ENCODE results near the gene TMEM223.
"Not testable (repeated sequence)": the region's sequence is repeated elsewhere in the genome, so short reads cannot be mapped to it uniquely, and the experiment has no call there.

The TMEM223 gene

DNA sequence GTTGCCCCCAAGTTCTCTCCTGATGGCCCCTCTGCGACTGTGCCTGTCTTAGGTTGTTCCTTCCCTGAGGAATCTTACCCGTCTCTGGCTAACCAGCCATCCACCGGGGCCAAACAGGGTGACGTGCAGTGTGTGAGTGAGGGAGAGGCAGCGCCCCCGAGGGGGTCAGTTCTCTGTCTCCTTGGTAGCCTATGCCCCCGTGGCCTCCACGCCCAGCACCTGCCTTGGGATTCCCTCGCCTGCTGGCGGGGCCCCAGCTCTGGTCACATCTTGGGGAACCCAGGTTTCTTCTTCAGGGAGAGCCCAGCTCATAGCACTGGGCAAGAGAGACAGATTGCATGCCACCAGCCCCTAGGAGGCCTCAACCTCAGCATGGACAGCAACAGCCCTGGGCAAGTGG lies 7.7 kb upstream of the TMEM223 start:
- no peak for DNase-seq

DNA sequence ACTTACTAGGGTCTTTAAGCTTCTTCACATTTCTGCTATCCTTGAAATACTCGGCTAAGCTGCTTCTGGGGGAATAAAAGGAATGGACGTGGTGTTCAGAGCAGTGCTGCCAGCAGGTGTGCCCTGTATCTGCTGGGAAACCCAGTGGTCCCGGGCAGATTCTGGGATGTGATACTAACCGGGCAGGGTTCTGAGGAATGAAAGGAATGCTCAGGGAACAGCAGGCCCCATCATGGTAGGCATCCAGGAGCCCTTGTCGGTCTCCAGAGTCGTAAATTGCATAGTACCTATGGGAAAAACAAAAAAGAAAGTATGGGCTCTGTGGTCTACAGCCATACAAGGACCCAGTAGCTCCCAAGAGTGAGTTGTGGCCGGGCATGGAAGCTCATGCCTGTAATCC lies 4.5 kb upstream of the TMEM223 start:
- no peak for DNase-seq

DNA sequence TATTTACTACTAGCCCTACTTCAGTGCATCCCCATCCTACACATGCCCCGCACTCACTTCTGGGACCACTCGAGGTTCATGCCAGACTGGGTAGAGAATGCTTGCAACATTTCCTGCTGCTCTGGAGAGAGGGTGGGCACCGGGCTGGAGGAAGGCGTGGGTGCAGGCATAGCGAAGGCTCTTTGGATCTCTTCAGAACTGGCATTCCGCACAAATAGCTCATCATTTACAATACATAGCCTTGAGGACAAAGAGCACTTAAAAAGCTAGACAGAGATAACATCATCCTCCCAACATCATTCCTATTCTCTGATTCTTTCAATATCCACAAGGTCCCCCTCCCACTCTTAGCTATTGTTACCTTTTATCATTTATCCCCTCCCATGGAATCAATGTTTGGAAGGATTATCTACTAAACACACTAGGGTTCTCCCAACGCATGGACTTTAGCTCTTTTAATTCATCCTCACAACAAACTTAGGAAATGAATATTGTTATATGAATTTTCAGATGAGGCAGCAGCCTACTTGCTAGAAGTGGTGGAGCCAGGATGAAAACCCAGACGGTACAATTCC lies 2.5 kb upstream of the TMEM223 start:
- DNase-seq = no peak

DNA sequence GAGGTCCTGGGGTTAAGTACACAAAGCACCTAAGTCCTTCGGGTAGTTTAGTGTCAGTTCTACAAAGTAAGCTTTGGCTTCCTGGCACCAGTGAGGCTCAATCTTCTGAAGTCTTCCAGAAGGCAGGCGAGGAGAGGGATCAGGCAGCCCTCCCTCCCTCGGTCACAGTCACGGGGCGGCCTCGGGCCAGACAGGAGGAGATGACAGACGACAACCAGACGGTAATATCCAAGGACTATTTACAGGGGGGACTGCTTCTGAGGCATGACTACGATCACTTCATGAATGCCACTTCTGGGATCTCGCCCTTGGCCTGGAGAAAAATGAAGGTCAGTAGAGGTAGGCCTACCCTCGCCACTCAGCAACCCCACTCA lies 383 bp upstream of the TMEM223 start:
- DNase-seq = no peak

DNA sequence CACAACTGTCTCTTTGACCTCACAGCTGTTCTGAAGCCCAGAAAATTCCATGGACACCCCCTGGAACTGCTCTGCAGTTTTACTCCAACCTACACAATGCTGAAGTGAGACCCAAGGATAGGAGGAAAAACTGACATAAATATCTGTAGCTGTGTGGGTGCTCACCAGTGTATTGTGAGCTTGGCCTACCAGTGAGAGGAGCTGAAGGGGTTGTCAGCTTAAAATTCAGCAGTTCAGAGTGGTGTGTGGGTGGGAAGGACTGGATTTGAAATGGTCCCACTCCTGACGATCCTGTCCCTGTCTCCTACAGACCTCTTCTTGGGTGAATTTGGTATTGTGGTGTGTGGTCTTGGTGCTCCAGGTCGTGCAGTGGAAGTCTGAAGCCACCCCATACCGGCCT lies 2.2 kb downstream of the TMEM223 start:
- no peak for DNase-seq

DNA sequence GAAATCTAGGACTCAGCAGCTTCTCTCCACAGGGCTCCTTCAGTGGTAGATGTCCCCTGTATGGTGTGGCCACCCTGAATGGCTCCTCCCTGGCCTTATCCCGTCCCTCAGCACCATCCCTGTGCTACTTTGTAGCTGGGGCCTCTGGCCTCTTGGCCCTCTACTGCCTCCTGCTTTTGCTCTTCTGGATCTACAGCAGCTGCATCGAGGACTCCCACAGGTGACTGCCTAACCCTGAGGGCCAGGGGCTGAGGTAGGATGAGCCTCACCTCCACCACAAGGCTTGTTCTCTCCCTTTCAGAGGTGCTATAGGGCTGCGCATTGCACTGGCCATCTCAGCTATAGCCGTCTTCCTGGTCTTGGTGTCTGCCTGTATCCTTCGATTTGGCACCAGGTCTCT lies 2.8 kb downstream of the TMEM223 start:
- no peak for DNase-seq

DNA sequence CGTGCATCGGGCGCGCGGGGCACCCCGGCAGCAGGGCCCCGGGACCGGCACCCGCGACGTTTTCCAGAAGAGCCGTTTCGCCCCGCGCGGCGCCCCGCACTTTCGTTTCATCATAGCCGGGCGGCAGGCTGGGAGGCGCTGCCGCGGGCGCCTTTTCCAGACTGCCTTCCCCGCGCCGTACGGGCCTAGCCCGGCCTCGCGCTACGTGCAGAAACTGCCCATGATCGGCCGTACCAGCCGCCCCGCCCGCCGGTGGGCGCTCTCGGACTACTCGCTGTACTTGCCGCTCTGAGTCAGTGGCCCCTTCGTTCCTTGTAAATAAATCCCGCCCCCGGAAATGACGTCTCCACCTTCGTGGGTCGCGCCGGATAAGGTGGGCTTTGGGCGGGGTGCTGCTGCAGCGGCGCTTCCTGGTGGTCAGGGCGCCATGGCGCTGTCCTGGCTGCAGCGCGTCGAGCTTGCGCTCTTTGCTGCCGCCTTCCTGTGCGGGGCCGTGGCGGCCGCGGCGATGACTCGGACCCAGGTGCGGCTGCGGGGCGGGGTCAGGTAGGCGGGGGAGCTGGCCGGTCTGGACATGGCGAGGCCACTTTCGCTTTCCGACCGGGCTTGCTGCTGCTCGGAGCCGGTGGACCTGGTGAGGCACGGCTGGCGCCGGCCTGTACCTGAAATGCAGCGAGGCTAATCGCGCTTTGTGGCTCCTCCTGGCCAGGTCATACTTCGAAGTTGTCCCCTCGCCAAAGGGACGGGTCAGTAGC lies 4.6 kb downstream of the TMEM223 start, which contains the start of gene TMEM179B:
TMEM179B (plus strand) TSS at position 398 of the 755 bp plus-strand sequence; CDS start at position 428, 30 bp downstream.
- peak; percentile 100 for DNase-seq

DNA sequence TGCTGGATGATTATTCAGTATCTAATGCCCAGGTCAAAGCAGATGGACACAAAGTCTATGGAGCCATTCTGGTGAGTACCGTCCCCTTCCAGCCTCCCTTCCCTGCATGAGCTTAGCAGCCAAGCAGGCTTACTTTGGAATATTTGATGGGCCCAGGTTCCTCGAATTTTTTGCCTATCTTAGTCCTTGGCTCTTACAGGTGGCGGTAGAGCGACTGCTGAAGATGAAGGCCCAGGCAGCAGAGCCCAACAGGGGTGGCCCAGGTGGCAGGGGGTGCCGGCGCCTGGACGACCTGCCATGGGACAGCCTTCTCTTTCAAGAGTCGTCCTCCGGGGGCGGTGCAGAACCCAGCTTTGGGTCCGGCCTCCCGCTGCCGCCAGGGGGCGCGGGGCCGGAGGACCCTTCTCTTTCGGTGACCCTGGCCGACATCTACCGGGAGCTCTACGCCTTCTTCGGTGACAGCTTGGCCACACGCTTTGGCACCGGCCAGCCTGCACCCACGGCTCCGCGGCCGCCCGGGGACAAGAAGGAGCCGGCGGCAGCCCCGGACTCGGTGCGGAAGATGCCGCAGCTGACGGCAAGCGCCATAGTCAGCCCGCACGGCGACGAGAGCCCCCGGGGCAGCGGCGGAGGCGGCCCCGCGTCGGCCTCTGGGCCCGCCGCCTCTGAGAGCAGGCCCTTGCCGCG lies 5.3 kb downstream of the TMEM223 start:
- DNase-seq = peak; percentile 95

DNA sequence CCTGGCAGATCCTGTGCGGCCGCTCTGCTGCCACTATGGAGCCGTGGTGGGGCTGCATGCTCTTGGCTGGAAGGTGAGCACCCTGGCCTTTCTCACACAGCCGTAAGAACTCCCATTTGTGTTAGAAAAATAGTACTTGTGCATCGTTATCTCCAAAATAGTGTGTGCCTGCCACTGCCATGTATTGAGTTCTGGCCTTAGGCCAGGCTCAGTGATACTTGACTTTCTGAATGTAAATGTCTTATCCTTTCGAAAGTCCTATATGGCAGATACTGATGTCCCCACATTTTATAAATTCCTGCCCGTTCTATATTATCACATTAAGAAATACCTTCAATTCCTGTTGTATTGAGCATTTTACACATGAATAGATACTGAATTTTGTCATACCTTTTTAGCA lies 9.1 kb downstream of the TMEM223 start:
- no peak for DNase-seq

DNA sequence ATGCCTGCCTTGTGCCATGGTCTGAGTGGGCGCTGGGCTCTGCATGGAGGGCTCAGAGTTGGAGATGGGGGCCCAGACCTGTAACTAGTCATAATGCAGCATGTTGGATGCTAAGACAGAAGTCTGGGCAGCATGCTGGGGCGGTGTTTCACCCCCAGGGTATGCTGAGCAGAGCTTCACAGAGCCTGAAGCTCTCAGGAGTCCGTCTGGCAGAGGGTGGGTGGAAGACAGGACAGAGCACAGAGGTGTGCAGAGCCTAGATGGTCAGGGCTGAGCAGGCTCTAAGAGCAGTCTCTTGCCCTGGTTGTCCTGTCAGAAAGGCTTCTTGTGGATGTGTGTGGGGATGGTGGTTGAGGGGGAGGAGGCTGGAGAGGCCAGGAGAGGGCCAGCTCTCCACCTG lies 13.4 kb downstream of the TMEM223 start:
- DNase-seq = no peak

DNA sequence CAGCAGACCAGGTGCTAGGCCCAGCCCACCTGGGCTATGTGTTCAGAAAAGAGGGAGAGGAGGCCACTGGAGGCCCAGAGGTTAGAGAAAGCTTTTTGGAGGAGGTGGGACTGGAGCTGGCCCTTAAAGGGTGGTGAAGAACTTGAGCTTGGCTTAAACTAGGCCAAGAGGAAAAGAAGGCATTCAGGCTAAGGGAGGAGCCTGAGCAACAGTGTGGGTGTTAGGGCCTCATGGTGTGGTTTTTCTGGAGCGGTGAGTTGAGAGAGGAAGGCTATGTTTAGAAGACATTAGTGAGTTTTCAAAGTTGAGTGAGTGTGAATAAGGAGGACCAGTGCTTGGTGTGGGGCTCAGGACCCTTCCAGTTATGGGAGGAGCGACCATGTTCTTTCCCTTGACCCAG lies 14.4 kb downstream of the TMEM223 start:
- DNase-seq = no peak

DNA sequence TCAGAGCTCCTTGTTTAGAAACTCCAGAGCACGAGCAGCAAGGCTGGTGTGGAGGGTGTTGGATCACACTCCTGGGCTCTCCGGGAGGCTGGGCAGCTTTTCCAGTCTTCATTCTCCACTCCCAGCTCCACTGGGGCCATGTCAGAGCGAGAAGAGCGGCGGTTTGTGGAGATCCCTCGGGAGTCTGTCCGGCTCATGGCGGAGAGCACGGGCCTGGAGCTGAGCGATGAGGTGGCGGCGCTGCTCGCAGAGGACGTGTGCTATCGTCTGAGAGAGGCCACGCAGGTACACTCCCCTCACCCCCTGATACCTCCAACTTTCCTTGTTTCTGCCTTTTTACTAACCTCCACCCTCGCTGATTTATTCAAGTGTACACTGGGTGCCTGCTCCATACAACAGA lies 16.2 kb downstream of the TMEM223 start:
- no peak for DNase-seq

DNA sequence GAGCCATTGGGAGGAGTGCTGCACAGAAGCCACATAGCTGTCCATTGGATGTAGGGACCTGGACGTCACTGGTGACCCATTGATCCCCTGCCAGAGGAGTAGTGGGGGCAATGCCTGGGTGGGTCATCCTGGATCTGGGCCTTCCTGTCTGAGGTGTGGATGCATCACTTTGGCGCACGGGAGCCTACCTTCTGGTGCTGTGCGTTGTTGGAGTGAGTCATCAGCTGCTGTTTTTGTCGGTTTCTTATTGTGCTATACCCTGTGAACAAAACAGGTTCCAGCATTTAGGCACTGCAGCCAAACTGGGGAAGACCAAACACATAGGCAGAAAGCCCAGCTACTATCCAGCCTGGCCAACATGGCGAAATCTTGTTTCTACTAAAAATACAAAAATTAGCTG lies 17.4 kb downstream of the TMEM223 start:
- no peak for DNase-seq

DNA sequence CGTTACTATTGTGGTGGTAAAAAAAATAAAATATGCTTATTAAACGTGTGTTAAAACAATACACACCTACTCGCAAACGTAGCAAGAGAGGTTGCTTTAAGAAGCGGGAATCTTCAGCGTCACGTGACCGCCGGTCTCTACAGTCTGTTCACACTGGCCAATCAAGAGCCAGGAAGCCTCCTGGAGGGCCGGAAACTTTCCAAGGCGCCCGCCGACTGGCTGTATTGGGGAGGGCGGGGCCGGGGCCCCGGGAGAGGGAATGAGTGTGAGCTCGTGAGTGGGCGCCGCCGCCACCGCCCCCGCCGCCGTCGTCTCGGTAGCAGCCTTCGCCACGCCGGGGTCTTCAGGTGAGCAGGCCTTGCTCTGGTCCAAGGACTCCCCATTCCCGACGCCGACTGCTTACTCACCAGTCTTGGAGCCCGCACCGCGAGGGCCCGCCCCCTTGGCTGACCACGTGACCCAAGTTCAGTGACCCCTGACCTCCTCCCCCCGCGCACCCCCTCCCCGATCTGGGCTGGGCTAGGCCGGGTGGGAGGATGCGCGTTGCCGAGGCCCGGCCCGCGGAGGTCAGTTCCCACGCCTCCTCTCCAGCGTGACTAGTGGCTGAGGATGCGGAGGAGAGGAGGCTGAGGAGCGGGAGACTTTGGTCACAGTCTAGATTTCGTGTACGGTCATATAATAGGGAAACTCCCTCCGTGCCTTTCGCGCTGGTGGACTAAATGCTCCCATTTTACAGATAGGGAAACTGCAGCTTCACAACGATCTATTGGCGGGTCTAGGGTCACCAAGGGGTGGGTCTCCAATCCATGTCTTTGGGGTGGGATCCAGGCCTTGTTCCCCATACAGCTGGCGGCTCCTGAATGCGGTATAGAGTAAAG lies 20.4 kb downstream of the TMEM223 start, which contains the start of gene TAF6L:
TAF6L (plus strand) TSS at position 253 of the 878 bp plus-strand sequence. CDS start 4,388 bp downstream, outside the sequence.
- peak; percentile 98 for DNase-seq

DNA sequence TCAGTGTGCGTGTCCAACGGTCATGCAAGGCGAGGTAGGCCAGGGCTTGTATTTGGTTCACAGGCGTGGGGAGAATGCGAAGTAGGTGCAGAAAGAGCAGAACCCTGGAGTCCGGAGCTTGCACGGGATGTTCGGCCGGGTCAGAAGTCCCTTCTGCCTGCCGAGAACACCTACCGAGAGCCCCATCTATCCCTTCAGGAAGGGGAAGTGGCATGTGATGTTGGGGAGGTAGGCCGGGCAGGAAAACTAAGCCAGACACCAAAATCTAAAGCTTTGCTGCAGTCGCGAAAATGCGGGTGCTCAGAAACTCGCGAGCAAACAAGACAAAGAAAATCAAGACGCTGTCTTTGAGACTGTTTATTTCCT lies 21.0 kb downstream of the TMEM223 start:
- DNase-seq = peak; percentile 69

DNA sequence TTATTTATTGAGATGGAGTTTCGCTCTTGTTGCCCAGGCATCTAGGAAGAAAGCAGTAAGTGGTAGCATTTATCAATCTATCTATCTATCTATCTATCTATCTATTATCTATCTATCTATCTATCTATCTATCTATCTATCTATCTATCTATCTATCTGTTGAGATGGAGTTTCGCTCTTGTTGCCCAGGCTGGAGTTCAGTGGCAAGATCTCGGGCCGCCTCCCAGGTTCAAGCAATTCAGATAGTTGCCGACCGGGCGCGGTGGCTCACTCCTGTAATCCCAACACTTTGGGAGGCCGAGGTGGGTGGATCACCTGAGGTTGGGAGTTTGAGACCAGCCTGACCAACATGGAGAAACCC lies 31.0 kb downstream of the TMEM223 start:
- not testable (repeated sequence) for DNase-seq

DNA sequence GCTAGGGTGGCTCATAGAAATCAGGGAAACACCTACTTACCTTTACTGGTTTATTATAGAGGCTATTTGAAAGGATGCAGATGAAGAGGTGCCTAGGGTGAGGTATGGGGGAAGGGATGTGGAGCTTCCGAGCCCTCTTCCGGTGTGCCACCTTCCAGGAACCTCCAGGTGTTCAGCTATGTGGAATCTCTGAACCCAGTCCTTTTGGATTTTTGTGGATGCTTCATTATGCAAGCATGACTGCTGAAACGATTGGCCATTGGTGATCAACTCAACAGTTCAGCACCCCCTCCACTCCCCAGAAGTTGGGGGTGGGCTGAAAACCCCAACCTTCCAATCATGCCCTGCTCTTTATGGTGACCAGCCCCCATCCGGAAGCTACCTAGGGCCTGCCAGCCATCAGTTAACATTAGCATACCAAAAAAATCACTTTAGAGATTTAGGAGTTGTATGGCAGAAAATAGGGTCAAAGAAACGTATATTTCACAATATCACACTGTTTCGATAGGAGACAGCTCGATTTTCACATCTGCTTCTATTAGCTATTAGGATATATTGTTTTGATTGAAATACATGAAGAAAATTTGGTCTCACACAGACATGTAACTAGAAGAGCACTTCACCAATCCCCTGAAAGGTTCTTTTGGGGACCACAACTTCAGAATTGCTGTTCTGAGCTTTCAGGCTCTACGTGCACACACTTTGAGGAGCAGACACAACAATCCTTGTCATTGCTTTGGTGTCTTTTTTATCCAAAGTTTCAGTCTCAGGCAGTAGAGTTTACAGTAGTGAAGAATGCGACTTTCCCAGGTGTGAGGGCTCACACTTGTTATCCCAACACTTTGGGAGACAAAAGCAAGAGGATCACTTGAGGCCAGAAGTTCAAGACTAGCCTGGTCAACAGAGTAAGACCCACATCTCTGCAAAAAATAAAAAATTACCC lies 33.7 kb downstream of the TMEM223 start:
- DNase-seq = no peak

DNA sequence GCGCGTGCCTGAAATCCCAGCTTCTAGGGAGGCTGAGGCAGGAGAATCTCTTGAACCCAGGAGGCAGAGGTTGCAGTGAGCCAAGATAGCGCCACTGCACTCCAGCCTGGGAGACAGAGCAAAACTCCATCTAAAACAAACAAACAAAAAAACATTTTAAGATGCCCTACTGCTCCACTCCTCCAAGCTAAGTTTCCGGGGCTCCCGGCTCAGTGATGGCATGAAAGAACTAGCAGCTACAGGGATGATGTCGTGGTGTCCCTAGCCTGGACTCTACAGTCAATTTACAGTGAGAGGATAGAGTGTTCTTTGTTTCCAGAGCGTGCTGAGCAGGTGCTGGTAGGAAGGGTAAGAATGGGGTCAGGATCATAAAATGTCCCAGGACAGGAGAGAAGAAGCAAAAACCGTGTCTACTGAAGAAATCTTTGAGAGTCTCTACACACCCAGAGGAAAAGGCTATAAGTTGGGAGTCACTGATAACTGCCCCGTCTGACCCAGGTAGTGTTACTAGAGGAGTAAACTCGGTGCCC lies 36.7 kb downstream of the TMEM223 start:
- no peak for DNase-seq

DNA sequence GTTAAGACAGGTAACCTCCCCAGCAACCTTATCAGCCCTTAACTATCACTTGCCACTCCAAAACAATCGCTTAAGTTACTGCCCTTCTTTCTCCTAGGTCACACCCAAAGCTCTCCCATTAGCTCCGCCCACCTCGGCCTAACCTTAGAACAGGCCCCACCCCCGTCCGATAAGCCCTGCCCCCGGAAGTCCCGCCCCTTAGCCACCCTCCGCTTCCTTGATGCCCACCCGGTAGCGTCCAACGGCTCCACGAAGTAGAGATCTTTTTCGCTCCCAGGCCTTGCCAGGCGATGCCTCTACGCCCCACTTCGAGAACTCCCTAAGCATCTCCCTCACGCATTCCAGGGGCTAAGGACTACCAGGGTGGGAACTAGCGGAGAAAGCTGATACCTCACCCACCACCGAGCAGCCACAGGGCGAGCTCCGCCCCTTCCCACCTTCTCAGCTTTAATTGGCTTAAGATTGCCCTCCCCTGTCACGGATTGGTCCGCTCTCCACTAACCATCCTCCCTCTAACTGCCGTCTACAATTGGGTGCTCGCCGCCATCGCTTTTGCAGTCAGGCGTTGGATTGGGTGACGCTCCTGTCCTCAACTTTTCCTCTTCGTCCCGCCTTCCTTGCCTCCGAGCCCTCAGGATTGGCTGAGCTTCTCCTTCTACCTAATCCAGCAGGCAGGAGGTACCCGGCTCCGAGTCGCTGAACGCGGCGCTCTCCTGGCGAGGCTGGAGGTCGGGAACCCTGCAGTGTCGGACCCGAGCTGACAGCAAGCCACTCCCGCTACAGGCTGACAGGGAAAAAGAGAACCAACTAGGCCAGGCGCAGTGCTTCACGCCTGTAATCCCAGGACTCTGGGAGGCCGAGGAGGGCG lies 37.8 kb downstream of the TMEM223 start, which contains the start of gene ZBTB3:
ZBTB3 (minus strand) TSS at position 425 of the 868 bp plus-strand sequence. CDS start 496 bp downstream, outside the sequence.
- peak; percentile 100 for DNase-seq

DNA sequence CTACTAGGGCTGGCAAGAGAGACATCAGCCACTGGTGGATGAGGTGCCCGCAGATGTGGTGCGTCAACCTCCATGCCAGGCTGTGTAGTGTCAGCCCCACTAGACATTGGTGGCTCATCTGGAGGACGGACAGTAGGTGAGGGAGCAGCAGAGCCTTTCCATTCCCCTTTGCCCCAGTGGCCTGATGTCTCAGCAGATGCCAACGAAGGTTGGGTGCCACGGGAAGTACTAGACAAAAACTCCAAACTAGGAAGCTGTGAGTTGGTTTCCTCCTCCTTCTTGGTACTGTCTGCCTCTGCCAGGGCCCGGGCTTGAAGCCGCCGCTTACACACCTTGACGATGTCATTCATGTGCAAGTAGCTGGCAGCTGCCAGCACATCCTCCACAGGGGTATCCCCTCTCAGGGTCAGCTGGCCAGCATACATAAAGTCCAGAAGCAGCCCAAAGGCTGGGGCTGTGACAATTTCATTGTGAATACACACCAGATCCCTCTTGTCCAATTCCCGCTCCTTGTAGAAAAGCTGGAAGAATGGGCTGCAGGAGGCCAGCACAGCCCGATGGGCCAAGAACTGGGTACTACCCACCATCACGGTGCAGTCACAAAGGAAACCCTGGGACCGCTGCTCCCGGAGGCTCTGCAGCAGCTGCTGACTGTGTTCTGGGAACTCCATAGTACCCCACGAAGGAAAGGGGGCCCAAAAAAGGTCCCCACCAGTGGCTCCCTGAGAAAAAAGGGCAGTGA lies 38.6 kb downstream of the TMEM223 start:
- no peak for DNase-seq

All from hematopoietic multipotent progenitor cell treated with erythropoietin and hydrocortisone succinate and interleukin-3 and kit ligand, for 4 days (in vitro differentiated cells).